ENCODE measurements around the gene MARCHF10. TPM values are rescaled to one million over a fixed set of nuclear protein-coding genes. Genes with fewer than 3 reads are reported as not detected.

MARCHF10 gene
- polyA plus RNA-seq, 1 donor from 2014 or later: 0.27 TPM

DNA sequence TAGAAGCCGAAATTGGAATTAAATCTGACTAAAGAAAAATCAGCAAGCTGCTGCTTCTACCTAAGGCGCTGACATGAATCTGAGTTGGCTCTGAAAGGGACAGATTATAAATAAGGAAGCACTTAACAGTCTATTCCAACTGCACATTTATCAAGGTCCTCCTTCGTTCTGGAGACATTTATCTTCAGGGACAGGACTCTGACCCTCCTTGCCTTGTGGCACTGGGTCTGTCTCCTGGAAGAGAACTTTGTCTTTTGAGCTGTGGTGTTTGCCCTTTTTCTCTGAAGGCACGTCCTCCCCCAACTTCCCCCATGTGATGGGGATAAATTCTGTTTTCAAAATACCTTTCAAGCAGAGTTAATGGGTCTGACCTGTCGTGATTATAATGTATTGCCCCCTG lies 47.0 kb upstream of the MARCHF10 start:
- no peaks in the 10 kb centered on the region for H3K9me2 ChIP-seq (ENCODE audit: insufficient read depth, low read length)
- no peaks in the 10 kb centered on the region for H3K27me3 ChIP-seq (ENCODE audit: insufficient read depth, low read depth, low read length)
- H3K4me3 ChIP-seq (ENCODE audit: low read length): no peak overlapping the region
- H3K79me2 ChIP-seq (replicated peaks; ENCODE audit: insufficient read depth, low read length): no peaks in the 10 kb centered on the region
- no peaks in the 10 kb centered on the region for H3F3A ChIP-seq (ENCODE audit: insufficient read depth, low read length, poor library complexity, severe bottlenecking)
- H3K4me2 ChIP-seq (ENCODE audit: low read length): no peak overlapping the region
- H2AFZ ChIP-seq (ENCODE audit: low read depth, low read length): no peak overlapping the region
- no peak for TF ChIP-seq POLR2AphosphoS5 (IDR thresholded peaks at IDR 0.05)
- TF ChIP-seq MXI1 (conservative IDR thresholded peaks at IDR 0.05; ENCODE audit: poor library complexity, severe bottlenecking): no peak
- TF ChIP-seq EZH2 (IDR thresholded peaks at IDR 0.05; ENCODE audit: borderline replicate concordance, insufficient read depth, low read length, poor library complexity, severe bottlenecking): no peak
- TF ChIP-seq, protein P1, sequence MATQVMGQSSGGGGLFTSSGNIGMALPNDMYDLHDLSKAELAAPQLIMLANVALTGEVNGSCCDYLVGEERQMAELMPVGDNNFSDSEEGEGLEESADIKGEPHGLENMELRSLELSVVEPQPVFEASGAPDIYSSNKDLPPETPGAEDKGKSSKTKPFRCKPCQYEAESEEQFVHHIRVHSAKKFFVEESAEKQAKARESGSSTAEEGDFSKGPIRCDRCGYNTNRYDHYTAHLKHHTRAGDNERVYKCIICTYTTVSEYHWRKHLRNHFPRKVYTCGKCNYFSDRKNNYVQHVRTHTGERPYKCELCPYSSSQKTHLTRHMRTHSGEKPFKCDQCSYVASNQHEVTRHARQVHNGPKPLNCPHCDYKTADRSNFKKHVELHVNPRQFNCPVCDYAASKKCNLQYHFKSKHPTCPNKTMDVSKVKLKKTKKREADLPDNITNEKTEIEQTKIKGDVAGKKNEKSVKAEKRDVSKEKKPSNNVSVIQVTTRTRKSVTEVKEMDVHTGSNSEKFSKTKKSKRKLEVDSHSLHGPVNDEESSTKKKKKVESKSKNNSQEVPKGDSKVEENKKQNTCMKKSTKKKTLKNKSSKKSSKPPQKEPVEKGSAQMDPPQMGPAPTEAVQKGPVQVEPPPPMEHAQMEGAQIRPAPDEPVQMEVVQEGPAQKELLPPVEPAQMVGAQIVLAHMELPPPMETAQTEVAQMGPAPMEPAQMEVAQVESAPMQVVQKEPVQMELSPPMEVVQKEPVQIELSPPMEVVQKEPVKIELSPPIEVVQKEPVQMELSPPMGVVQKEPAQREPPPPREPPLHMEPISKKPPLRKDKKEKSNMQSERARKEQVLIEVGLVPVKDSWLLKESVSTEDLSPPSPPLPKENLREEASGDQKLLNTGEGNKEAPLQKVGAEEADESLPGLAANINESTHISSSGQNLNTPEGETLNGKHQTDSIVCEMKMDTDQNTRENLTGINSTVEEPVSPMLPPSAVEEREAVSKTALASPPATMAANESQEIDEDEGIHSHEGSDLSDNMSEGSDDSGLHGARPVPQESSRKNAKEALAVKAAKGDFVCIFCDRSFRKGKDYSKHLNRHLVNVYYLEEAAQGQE (IDR thresholded peaks at IDR 0.05; ENCODE audit: borderline replicate concordance): no peak
- no peak for TF ChIP-seq RAD21 (conservative IDR thresholded peaks at IDR 0.05)
- TF ChIP-seq SMC3 (conservative IDR thresholded peaks at IDR 0.05; ENCODE audit: poor library complexity): no peak
- no peak for TF ChIP-seq TAF1 (IDR thresholded peaks at IDR 0.05; ENCODE audit: low read depth)
- no peak for TF ChIP-seq EP300 (conservative IDR thresholded peaks at IDR 0.05; ENCODE audit: poor library complexity, severe bottlenecking)
- H3K27ac ChIP-seq (ENCODE audit: low read length): no peak overlapping the region
- no peaks in the 10 kb centered on the region for H3K36me3 ChIP-seq (ENCODE audit: insufficient read depth, low read length)
- H4K20me1 ChIP-seq (ENCODE audit: insufficient read depth): no peaks in the 10 kb centered on the region
- H3K9ac ChIP-seq (ENCODE audit: low read length): no peak overlapping the region
- H3K9me3 ChIP-seq (ENCODE audit: low read length): no peaks in the 10 kb centered on the region

DNA sequence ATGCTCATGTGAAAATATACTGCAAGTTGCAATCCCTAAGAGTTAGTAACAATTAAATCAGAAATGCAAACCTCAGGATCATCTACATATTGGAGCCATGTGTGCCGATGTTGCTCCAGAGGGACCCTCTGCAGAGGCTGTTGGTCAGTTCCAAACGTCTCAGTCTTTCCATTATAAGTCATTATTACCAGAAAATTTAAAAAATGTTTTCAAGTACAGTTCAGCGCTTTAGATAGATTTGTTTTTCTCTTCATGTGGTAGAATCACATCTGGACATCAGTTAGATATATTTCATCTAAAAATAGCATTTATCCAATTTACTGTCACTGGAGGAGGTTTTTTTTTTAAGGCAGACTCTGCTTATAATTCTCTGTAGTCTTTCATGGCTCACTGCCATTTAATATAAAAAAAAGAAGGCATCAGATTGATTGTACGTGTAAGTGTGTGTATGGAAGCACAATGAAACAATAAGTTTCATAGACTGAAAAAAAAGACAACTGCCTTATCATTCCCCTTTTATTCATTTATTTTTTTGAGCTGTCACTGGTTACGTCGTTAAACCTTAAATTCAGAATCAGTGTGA lies 46.1 kb upstream of the MARCHF10 start:
- no peak overlapping the region for H3K4me2 ChIP-seq (ENCODE audit: low read length)
- H3K79me2 ChIP-seq (replicated peaks; ENCODE audit: insufficient read depth, low read length): no peaks in the 10 kb centered on the region
- H3F3A ChIP-seq (ENCODE audit: insufficient read depth, low read length, poor library complexity, severe bottlenecking): no peaks in the 10 kb centered on the region
- no peak overlapping the region for H3K27ac ChIP-seq (ENCODE audit: low read length)
- no peaks in the 10 kb centered on the region for H3K27me3 ChIP-seq (ENCODE audit: insufficient read depth, low read depth, low read length)
- TF ChIP-seq TAF1 (IDR thresholded peaks at IDR 0.05; ENCODE audit: low read depth) (no peak), EP300 (conservative IDR thresholded peaks at IDR 0.05; ENCODE audit: poor library complexity, severe bottlenecking) (no peak), MXI1 (conservative IDR thresholded peaks at IDR 0.05; ENCODE audit: poor library complexity, severe bottlenecking) (no peak), SMC3 (conservative IDR thresholded peaks at IDR 0.05; ENCODE audit: poor library complexity) (no peak), RAD21 (conservative IDR thresholded peaks at IDR 0.05) (no peak), POLR2AphosphoS5 (IDR thresholded peaks at IDR 0.05) (no peak), EZH2 (IDR thresholded peaks at IDR 0.05; ENCODE audit: borderline replicate concordance, insufficient read depth, low read length, poor library complexity, severe bottlenecking) (no peak)
- TF ChIP-seq, protein P1 (IDR thresholded peaks at IDR 0.05; ENCODE audit: borderline replicate concordance): no peak
- TF ChIP-seq, protein P2, sequence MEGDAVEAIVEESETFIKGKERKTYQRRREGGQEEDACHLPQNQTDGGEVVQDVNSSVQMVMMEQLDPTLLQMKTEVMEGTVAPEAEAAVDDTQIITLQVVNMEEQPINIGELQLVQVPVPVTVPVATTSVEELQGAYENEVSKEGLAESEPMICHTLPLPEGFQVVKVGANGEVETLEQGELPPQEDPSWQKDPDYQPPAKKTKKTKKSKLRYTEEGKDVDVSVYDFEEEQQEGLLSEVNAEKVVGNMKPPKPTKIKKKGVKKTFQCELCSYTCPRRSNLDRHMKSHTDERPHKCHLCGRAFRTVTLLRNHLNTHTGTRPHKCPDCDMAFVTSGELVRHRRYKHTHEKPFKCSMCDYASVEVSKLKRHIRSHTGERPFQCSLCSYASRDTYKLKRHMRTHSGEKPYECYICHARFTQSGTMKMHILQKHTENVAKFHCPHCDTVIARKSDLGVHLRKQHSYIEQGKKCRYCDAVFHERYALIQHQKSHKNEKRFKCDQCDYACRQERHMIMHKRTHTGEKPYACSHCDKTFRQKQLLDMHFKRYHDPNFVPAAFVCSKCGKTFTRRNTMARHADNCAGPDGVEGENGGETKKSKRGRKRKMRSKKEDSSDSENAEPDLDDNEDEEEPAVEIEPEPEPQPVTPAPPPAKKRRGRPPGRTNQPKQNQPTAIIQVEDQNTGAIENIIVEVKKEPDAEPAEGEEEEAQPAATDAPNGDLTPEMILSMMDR (IDR thresholded peaks at IDR 0.05; ENCODE audit: poor library complexity, severe bottlenecking): no peak
- no peak overlapping the region for H2AFZ ChIP-seq (ENCODE audit: low read depth, low read length)
- H4K20me1 ChIP-seq (ENCODE audit: insufficient read depth): no peaks in the 10 kb centered on the region
- H3K9ac ChIP-seq (ENCODE audit: low read length): no peak overlapping the region
- no peaks in the 10 kb centered on the region for H3K9me3 ChIP-seq (ENCODE audit: low read length)
- H3K9me2 ChIP-seq (ENCODE audit: insufficient read depth, low read length): no peaks in the 10 kb centered on the region
- no peaks in the 10 kb centered on the region for H3K36me3 ChIP-seq (ENCODE audit: insufficient read depth, low read length)
- H3K4me3 ChIP-seq (ENCODE audit: low read length): no peak overlapping the region

Data from neural cell (in vitro differentiated cells).